ENCODE data around the gene MCF2L2.

The MCF2L2 gene

GRCh38 chr3:183319371-183319770 is 109.0 kb downstream of the MCF2L2 start:
- no peak for TF ChIP-seq ZFX (IDR thresholded peaks at IDR 0.05; ENCODE audit: borderline replicate concordance)
- no peak for TF ChIP-seq CTCF (IDR thresholded peaks at IDR 0.05)
- no peak overlapping the region for H3K27ac ChIP-seq

GRCh38 chr3:183318877-183319276 is 109.5 kb downstream of the MCF2L2 start:
- TF ChIP-seq CTCF (IDR thresholded peaks at IDR 0.05) (no peak), ZFX (IDR thresholded peaks at IDR 0.05; ENCODE audit: borderline replicate concordance) (no peak)
- H3K27ac ChIP-seq = no peak overlapping the region

GRCh38 chr3:183317886-183318865 is 110.2 kb downstream of the MCF2L2 start:
- no peak overlapping the region for H3K27ac ChIP-seq
- TF ChIP-seq ZFX (IDR thresholded peaks at IDR 0.05; ENCODE audit: borderline replicate concordance) = no peak
- no peak for TF ChIP-seq CTCF (IDR thresholded peaks at IDR 0.05)

DNA sequence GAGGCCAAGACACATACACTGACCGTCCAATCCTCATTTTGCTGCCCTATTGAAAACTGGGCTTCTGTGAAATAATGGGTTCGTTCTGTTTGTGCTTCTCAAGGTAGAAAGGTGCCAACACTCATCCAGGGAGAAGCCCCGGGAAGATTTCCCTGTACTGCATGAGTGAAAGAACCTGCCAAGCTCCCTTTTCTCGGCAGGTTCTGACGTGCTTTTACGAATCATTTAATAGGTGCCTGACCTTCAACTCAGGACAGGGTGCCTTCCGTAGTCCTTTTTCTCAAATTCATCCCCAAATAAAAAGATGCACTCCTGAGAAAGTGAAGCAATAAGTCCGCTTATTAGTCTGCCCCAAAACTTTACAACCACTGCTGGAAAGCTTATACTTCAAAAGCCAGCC is 111.1 kb downstream of the MCF2L2 start:
- TF ChIP-seq ZFX (IDR thresholded peaks at IDR 0.05; ENCODE audit: borderline replicate concordance) = no peak
- no peak for TF ChIP-seq CTCF (IDR thresholded peaks at IDR 0.05)
- no peak overlapping the region for H3K27ac ChIP-seq

DNA sequence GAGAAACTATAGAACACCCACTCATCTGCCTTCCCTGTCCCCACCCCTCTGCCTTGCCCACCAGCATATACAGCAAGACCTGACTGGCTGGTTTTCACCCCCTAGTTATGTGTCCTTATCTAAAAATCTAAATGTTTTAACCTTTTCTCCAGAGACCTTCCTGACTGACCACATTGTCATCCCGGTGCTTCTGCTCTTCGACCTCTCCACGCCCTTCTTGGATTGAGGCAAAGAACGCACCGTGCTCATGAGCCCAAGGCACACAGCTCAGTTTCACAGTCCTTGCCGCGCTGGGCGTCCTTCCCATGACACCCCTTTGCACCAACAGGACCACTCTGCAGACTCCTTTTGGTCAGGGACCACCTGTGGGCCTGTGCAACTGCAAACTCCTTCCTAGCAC is 112.7 kb downstream of the MCF2L2 start:
- no peak overlapping the region for H3K27ac ChIP-seq

GRCh38 chr3:183313764-183314163 is 114.7 kb downstream of the MCF2L2 start:
- TF ChIP-seq ZFX (IDR thresholded peaks at IDR 0.05; ENCODE audit: borderline replicate concordance) (no peak), CTCF (IDR thresholded peaks at IDR 0.05) (no peak)

More for the DNA sequence above, 112.7 kb downstream of the MCF2L2 start:
- no peak for TF ChIP-seq ZFX (IDR thresholded peaks at IDR 0.05; ENCODE audit: borderline replicate concordance)
- TF ChIP-seq CTCF (IDR thresholded peaks at IDR 0.05) = no peak

DNA sequence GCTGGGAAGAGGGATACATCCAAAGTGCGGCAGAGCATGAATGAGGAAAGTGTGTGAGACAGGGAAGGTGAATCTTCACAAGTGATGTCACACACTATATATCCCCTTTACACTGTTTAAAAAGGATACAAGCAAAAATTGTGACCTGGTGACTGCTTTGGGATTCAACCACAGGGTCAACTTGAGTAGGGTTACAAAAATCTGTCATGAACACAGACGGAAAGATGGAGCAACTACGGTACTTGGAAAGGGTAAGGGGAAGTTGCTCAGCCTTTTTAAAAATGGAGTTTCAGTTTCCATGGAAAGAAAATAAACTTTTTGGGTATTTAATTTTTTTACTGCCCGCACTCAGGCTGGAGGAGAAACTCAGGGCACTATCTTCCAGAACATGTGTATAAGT is 115.1 kb downstream of the MCF2L2 start:
- H3K27ac ChIP-seq = no peak overlapping the region

More at GRCh38 chr3:183313764-183314163, 114.7 kb downstream of the MCF2L2 start:
- no peak overlapping the region for H3K27ac ChIP-seq

More for the DNA sequence above, 115.1 kb downstream of the MCF2L2 start:
- TF ChIP-seq CTCF (IDR thresholded peaks at IDR 0.05) (no peak), ZFX (IDR thresholded peaks at IDR 0.05; ENCODE audit: borderline replicate concordance) (no peak)

All from 22Rv1 (cell line).